NCI-H1417 treated with DMSO at 0.1 percent for 48 hours (cell line): ENCODE measurements around the gene HNRNPC.
"Not testable (repeated sequence)": the region's sequence is repeated elsewhere in the genome, so short reads cannot be mapped to it uniquely, and the experiment has no call there.

ENCODE experiments used
- DNase-seq: peaks from one replicate; lab custom pipeline; 2025; lab: John Stamatoyannopoulos, UW

Gene HNRNPC

DNA sequence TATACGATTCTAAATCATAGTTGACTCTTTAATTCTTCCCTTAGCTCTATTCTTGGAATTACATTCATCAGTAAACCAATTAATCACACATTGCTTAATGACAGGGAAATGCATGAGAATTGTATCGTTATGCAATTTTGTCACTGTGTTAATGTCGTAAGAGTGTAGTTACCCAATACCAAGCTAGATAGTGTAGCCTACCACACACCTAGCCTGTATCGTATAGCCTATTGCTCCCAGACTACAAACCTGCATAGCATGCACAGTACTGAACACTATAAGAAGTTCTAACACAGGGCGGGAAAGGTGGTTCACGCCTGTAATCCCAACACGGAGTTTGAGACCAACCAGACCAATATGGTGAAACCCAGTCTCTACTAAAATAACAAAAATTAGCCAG is 24.7 kb downstream of the HNRNPC start:
- DNase-seq, result no peak

DNA sequence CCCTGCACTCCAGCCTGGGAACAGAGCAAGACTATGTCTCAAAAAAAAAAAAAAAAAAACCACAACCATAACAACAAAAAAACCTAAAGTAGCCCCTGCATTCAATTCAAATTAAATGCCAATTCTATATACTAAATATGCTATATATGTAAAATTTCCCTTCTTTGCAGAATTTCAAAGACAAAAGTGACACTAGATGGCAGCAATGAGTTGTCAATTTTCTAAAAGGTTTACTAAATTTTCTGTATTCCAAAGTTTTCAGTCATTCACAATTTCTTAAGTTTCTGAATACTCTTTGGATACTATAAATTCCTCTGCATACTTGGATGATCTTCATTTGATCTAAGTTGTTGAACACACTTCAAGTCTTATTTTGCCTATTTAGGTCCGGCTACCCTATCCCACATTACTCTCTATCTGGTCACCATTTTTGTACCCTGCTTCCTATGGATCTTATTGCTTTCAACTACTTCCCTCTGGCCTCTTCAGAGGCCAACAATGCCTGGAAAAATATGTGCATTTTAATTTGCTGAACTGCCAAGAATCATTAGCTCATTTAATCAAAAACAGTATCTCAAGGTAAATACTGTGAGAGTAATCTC is 27.9 kb downstream of the HNRNPC start:
- DNase-seq, result no peak

DNA sequence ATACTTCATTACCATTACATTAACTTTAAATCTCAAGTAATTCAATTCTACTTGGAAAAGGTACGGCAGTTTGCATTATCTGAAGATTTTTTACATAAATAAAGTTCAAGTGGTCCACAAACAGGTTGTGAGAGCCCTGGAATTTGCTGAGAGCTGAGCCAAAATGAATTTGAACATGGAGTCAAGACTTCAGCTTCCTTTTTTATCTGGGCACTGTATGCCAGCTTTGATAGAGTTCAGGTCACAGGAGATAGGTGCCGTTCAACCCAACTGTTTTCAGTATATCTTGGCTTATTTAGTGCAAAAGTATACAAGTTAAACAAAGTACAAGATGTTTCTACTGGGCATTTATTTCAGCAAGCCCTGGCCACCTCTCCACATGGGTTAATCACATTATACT is 28.8 kb downstream of the HNRNPC start:
- DNase-seq, result no peak

DNA sequence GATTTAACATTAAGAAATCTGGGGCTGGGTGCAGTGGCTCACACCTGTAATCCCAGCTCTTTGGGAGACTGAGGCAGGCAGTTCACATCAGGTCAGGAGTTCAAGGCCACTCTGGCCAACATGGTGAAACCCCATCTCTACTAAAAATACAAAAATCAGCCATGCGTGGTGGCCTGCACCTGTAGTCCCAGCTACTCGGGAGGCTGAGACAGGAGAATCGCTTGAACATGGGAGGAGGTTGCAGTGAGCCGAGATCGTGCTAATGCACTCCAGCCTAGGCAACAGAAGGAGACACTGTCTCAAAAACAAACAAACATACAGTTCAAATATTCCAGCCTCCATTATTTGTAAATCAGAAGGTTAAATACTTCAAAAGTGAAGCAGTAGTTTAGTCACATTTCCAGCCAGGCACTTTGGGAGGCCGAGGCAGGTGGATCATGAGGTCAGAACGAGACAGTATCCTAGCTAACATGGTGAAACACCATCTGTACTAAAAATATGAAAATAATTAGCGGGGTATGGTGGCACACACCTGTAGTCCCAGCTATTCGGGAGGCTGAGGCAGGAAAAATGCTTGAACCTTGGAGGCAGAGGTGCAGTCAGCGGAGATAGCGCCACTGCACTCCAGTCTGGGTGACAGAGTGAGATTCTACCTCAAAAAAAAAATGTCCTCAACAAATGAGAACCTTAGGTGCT is 30.3 kb downstream of the HNRNPC start:
- no peak for DNase-seq

DNA sequence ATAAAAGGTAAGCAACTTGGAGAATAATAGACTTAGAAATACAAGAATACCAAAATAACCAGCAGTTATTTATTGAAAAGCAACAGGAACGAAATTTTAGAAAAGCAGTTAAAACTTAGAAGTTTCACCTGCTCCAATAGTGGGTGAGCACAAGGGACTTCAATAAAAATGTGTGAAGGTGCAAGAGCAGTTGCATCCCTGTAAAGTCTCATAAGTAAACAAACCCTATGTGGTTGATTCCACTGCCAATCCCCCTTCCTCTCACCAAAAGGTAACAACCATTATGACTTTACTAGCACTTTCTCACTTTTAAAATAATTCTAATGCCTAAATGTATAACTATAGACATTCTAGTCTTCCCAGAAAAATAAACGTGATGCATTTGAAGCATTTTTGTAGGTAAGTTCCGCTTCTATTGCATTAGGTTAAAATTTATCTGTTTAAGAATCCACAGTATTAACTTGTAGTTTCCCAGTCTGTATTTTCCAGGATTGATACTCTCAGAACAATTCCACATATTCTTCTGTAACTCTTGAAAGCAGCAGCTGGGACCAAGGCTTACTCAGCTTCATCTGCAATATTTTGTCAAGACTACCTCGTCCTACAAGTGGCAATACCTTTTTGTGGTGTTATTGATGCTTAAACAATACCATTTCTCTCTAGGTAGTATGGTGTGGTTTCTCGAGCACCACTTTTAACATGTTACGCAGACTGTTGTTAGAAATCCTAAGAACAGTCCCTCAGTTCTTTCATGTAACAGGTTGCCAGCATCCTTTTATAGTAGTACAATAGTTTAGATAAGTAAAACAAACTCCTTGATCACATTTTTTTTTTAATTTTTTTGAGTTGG is 32.1 kb downstream of the HNRNPC start:
- DNase-seq, result no peak

DNA sequence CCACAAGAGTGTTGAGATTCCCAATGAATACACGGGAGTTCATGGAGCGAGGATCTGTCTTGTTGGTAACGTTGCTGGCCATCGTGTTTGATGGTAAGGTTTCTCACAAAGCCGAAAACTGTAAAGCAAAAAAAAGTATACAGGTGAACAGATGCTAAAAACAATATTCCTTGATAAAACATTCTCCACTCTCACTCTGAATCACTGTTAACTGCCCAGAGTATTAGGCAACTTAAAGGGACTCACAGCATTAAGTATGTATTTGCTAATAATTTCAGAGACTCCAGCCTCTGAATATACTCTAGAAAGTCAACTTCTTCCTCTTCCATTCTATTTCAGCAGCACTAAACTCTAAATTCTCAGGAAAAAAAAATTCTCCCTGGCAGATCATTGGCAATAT is 35.1 kb downstream of the HNRNPC start:
- DNase-seq, result no peak

DNA sequence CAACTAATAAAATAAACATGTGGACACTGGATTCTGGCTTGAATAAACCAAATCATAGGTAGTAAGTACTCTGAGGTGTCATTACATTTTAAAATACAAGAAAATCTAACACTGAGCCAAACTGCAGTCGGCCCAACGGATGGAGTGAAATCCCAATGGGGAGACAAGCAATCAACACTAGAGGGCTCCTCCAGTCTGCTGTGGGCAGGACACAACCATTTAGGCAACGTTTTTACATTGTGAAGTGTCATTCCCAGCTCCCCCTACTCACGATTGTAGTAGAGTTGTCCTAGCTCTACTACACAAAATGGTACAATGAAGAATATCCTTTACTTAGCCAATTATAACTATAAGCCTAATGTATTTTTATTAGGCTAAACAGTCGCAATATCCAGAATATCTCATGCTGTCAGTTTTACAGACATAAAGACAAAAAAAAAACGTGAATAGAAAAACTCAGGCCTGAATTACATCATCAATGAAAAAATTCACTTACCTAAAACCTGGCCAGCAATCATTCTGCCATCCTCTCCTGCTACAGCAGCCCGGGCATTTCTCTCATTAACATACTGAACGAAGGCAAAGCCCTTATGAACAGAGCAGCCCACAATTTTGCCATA is 35.7 kb downstream of the HNRNPC start:
- DNase-seq, result no peak

DNA sequence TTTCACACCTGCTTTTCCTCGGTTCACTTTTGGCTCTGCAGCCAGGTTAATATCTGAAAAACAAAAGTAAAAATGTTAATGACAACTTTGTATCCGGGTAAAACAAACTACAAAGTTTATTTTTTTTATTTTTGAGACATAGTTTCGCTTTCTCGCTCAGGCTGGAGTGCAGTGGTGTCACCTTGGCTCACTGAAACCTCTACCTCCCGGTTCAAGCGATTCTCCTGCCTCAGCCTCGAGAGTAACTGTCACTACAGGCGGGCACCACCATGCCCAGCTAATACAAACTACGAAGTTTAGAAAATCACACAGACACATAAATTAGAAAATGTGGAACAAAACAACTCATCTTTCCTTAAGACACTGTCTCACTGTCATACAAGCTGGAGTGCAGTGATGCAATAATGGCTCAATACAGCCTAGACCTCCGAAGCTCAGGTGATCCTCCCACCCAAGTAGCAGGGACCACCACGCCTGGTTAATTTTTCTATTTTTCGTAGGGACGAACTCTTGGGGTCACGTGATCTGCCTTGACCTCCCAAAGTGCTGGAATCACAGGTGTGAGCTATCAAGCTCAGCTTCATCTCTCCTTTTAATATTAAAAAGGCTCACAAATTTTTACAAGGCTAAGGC is 38.1 kb downstream of the HNRNPC start:
- DNase-seq, result no peak

DNA sequence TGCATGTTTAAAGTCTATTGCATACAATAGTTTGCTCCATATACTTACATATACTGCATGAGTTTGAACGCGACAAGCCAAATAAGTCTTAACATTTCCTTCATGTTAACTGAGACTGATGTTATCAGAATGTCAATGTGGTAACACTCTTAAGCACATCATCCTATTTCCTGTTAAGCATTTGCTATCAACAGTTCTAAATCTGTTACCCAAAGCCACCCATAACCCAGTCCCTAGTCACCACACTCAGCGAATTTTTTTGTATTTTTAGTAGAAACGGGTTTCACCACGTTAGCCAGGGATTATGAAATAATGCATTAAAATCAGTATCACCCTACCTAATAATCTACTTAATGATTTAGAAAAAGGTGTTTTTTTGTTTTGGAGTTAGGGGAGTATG is 39.4 kb downstream of the HNRNPC start:
- DNase-seq, result no peak

DNA sequence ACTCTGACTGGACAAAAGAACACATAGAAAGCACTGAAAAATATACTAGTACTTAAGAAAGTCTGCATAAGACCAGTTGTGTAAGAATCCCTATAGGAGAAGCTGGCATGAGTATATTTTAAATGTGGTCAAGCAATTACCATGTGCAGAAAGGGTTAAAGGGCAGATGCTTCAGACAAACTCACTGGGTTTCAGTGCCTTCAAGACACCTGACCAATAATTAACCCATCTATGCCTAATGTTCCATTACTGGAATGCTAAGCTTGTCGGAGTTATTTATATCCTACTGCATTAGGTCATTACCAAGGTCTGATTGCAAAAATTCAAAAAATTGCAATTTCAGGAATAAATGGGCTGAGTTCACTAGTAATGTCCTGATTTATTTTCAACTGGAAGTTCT is 41.3 kb downstream of the HNRNPC start:
- DNase-seq, result no peak

DNA sequence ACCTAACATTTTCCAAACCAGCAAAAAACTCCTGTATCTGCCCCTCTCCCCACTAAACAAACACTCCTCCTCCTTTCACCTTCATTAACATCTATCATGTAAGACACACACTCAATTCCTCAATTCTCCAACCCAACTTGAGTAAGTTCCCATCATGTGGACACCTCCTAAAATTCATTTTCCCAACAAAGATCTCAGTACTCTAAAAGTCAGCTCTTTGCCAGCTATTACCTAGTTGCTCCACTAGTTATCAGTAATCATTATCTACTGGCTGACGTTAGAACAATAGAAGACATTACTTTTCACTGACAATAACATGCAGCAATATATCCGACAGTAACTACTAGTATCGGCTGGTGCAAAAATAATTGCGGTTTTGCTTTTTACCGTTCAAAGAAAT is 42.1 kb downstream of the HNRNPC start:
- no peak for DNase-seq

DNA sequence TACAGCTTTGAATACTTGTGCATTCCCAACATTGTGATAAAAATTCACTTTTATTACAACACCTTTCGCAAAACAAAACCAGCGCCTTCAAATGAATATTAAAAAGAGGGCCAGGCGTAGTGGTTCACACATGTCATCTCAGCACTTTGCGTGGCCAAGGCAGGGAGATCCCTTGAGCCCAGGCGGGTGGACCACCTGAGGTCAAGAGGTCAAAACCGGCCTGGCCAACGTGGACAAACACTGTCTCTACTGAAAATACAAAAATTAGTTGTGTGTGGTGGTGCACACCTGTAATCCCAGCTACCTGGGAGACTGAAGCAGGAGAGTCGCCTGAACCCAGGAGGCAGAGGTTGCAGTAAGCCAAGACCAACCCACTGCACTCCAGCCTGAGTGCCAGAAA is 42.8 kb downstream of the HNRNPC start:
- DNase-seq, result no peak

DNA sequence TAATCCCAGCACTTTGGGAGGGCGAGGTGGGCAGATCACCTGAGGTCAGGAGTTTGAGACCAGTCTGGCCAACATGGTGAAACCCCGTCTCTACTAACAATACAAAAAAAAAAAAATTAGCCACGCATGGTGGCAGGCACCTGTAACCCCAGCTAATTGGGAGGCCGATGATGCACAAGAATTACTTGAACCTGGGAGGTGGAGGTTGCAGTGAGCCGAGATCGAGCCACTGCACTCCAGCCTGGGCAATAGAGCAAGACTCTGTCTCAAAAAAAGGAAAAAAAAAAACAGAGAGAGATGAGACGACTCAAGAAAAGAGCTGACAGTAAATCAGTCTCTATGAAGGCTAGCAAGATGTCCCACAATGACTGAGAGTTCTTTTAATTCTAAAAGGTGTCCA is 44.1 kb downstream of the HNRNPC start:
- not testable (repeated sequence) for DNase-seq

DNA sequence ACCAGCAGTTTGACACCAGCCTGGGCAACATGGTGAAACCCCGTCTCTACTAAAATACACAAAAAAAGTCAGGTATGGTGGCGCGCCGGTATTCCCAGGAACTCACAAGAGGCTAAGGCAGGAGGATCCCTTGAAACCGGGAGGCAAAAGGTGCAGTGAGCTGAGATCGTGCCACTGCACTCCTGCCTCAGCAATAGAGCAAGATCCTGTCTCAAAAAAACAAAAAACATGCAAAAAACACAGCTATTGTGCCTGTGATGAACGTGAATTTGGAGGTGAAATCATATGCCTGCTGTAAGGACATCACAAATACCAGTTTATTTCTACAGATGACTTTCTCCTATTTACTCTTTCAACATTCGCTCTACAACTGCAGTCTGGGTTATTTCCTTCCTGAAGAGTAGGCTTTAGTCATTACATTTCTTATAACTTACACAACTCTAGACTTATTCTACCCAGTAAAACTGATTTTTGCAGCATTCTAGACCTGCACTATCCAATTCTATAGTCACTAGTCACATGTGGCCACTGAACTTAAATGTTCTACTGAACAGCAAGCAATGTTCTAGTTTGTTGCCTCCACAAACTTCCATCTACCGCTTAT is 48.3 kb downstream of the HNRNPC start:
- DNase-seq, result no peak

DNA sequence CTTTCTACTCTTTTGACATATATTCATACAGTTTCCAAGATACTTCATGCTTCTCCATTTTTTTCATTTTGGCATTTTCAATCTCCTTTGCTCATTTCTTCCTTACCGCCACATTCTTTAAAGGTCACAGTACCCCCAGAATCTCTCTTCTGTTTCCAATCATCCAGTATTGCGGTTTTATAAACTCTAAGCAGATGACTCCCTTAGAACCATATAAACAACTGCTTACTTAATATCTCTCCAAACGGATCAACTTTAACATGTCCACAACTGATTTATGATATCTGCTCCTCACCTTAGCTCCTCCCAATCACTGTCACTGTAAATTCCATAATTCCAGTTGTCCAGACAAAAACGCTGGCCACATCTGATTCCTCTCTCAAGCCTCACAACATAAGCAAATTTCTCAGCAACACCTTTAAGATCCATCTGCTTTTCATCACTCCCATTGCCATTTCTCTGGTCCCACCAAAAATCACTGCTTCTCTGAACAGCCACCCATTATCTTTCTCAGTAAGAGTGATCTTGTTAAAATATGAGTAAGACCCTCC is 49.6 kb downstream of the HNRNPC start:
- DNase-seq, result no peak

DNA sequence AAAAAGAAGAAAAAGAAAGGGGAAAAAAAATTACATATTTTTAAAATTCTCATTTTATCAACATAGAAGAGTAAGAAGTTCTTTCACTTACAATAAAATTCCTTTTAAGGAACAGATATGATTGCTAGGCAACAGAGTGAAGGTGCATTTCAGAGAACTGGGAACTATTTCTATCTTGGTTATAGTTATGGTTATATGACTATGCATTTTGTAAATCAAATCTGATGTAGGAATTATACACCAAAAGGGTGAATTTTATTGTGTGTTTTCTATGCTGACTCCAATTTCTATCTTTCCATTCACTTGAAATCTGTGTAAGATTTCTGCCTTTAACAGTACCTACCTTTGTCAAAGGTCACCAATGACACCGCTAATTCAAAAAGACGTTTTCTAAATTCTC is 50.1 kb downstream of the HNRNPC start:
- no peak for DNase-seq

DNA sequence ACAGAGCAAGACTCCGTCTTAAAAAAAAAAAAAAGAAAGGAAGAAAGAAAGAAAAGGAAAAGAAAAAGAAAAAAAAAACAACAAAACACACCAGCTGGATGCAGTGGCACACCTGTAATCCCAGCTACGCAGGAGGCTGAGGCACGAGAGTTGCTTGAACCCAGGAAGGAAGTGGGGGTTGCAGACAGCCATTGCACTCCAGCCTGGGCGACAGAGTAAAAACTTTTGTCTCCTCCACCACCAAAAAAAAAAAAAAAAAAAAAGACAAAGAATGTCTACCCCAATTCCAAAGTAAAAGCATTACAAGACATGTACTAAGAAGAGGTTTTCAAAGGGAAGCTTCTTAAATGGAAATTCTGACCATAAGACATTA is 53.4 kb downstream of the HNRNPC start:
- DNase-seq, result no peak

DNA sequence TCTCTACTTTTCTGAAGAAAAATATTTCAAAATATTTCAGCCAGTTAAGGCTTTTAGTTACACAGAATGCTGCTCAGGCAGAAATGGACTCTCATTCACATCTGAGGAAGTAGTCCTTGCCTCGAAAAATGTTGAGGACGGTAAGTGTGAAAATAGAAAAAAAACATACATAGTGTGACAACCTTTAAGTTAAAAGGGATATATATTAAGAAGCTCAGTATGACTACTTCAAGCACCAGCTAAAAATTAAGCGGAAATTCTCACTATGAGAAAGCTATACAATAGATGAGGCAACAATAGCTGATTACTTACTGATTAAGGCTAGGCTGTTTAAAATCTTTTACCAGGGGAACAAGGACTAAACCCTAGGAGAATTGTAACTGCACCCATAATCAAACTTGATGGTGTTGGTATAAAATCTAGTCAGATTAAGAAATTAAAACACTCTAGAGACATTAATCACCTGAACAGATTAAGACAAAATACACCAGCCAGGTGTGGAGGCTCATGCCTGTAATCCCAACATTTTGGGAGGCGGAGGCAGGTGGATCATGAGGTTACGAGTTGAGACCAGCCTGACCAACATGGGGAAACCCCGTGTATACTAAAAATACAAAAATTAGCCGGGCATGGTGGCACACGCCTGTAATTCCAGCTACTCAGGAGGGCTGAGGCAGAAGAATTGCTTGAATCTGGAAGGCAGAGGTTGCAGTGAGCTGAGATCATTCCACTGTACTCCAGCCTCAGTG is 53.9 kb downstream of the HNRNPC start:
- no peak for DNase-seq

DNA sequence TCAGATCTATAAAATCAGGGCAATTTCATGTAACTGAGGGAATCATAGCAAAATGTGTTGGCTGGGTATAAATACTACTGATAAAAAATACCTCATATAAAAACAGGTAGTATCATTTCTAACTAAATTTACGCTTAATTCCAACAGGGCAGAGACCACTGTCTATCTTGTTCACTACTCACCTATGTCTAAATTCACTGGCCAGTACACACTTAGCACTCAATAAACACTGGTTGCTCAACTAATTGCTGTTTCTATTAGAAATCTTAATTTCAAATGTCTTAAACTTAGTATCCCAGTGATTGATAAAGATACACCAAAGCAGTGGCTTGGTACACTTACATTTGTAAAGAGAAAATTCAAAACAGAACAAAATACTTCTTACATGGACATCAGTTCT is 55.6 kb downstream of the HNRNPC start:
- DNase-seq, result no peak

DNA sequence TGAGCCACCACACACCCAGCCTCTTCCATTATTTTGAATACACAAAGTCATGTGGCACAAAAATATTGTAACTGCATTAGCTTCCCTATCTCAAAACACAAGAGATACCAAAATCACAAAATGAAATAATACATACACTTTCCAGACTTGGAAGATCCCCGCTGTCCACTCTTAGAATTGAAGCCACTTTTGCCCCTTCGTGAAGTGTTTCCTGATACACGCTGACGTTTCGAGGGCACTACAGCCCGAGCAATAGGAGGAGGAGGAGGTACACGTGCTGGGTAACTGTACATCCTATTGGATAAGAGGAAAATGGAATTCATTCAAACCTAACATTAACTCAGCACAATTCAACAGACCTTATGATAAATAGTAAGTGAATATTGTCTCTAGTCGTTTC is 56.4 kb downstream of the HNRNPC start:
- not testable (repeated sequence) for DNase-seq

DNA sequence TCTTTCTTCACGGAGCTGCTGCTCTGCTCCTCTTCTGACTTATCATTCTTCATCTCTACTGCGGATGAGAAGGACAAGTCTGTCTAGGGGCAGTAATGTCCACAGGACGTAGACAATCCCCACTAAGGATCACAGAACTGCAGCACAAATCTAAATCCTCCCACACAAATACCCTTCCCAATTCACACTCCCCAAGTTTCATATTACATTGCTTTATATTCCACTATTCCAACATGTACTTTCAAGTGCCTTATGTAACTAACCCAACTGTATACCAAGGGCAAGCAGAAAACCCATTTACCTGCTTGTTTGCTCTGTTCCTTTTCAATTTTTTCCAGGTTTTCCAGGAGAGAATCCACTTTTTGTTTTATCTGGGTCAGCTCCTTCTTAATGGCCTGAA is 57.7 kb downstream of the HNRNPC start:
- DNase-seq, result no peak
